HepG2 (cell line): ENCODE data around the gene BMPR1B.

Experiments
- ATF7 ChIP-seq, 2 experiments: fragments of 450-650 bp in 1 of 2; sonication (generic) in 1 of 2; formaldehyde crosslinking in 1 of 2; IDR thresholded peaks; 2 replicates each; pipeline versions ENCODE4 v1.4.0 to v1.6.1; 2016 to 2020; ENCODE audit warnings: antibody characterized with exemption in 1 of 2, mild to moderate bottlenecking in 1 of 2, missing genetic modification reagents in 1 of 2
- CTCF ChIP-seq: sonication (generic); formaldehyde crosslinking; IDR thresholded peaks from 2 replicates; pipeline ENCODE4 v1.5.0; 2020; ENCODE audit warnings: mild to moderate bottlenecking, missing genetic modification reagents, moderate library complexity
- HDAC1 ChIP-seq: sonication (generic); formaldehyde crosslinking; IDR thresholded peaks from 2 replicates; pipeline ENCODE4 v1.5.1; 2020; ENCODE audit warnings: mild to moderate bottlenecking, missing genetic modification reagents
- TAF15 ChIP-seq: fragments of 200-400 bp; formaldehyde crosslinking; IDR thresholded peaks from one replicate; pipeline ENCODE4 v1.6.1; 2018; ENCODE audit warnings: mild to moderate bottlenecking, low read depth, low read length; ENCODE audit not compliant: poor library complexity, severe bottlenecking
- ZNF558 ChIP-seq: sonication (generic); formaldehyde crosslinking; IDR thresholded peaks from 2 replicates; pipeline ENCODE4 v1.9.0; 2022; ENCODE audit warnings: mild to moderate bottlenecking, missing genetic modification reagents, borderline replicate concordance
- TF ChIP-seq, protein P1 (sequence below): sonication (generic); formaldehyde crosslinking; IDR thresholded peaks from 2 replicates; pipeline ENCODE4 v1.5.1; 2020; ENCODE audit warnings: mild to moderate bottlenecking, moderate library complexity, missing genetic modification reagents

DNA sequence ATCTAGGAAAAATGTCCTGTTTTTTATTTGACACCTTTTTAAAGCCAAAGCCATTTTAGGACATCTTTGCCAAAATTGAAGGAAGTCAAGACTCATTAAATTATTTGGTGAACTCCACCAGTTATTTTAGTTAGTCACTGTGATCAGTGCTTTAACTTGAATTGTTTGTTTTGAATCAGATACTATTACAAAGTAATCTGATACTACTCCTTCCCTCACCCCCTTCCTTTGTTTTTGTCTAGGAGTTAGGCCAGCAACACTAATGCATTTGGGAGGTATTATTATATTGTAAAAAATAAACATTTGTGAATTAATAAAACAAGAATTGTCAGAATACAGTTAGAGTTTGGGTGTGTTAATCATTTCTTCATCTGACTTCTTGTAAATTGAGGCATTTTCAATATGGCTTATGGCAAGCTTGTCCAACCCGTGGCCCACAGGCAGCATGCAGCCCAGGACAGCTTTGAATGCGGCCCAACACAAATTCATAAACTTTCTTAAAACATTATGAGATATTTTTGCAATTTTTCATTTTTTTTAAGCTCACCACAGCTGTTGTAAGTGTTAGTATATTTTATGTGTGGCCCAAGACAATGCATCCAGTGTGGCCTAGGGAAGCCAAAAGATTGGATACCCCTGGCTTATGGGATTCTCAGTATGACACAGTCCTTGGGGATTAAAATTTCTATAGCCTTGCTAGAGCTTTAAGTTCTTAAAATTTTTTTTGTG is 182.2 kb downstream of the BMPR1B start:
- TF ChIP-seq CTCF (CRISPR knock-in tag) (no peak), TAF15 (no peak), ZNF558 (no peak), ATF7 (IDR thresholded peaks at IDR 0.05) (no peak), ATF7 (CRISPR knock-in tag; IDR thresholded peaks at IDR 0.05) (no peak), HDAC1 (CRISPR knock-in tag) (no peak)
- TF ChIP-seq, protein P1, sequence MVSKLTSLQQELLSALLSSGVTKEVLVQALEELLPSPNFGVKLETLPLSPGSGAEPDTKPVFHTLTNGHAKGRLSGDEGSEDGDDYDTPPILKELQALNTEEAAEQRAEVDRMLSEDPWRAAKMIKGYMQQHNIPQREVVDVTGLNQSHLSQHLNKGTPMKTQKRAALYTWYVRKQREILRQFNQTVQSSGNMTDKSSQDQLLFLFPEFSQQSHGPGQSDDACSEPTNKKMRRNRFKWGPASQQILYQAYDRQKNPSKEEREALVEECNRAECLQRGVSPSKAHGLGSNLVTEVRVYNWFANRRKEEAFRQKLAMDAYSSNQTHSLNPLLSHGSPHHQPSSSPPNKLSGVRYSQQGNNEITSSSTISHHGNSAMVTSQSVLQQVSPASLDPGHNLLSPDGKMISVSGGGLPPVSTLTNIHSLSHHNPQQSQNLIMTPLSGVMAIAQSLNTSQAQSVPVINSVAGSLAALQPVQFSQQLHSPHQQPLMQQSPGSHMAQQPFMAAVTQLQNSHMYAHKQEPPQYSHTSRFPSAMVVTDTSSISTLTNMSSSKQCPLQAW (CRISPR knock-in tag): no peak
